Endodermal cell (in vitro differentiated cells): ENCODE measurements around the gene TBC1D16. TPM values are rescaled to one million over a fixed set of nuclear protein-coding genes. Genes with fewer than 3 reads are reported as not detected.

ENCODE experiments used
- DNase-seq: peaks from one replicate; pipeline ENCODE4 v3.0.0-alpha.2; 2017
- H3K27ac ChIP-seq: 2 replicates; pipeline ENCODE4 v1.5.1; 2013; ENCODE audit warnings: mild to moderate bottlenecking, low read depth, low read length, moderate library complexity
- H3K27me3 ChIP-seq: 2 replicates; pipeline ENCODE4 v1.6.1; 2013; ENCODE audit warnings: mild to moderate bottlenecking, low read length, moderate library complexity; ENCODE audit not compliant: insufficient read depth, control insufficient read depth, poor library complexity, severe bottlenecking
- H3K36me3 ChIP-seq: 2 replicates; pipeline ENCODE4 v1.7.0; 2013; ENCODE audit warnings: mild to moderate bottlenecking, low read length, moderate library complexity; ENCODE audit not compliant: control insufficient read depth, insufficient read depth
- H3K4me1 ChIP-seq: one replicate; pipeline ENCODE4 v1.7.0; 2013; ENCODE audit warnings: low read length; ENCODE audit not compliant: control insufficient read depth, insufficient read depth
- H3K4me3 ChIP-seq: 2 replicates; pipeline ENCODE4 v1.5.1; 2013; ENCODE audit warnings: mild to moderate bottlenecking, low read length, moderate library complexity
- H3K9ac ChIP-seq: 2 replicates; pipeline ENCODE4 v1.6.1; 2013; ENCODE audit warnings: mild to moderate bottlenecking, low read length, moderate library complexity; ENCODE audit not compliant: poor library complexity, severe bottlenecking; ENCODE audit errors: extremely low read depth
- H3K9me3 ChIP-seq: 2 replicates; pipeline ENCODE4 v1.6.1; 2013; ENCODE audit warnings: mild to moderate bottlenecking, low read length, moderate library complexity; ENCODE audit not compliant: control insufficient read depth
- H3K27ac Mint-ChIP-seq: 2 replicates; pipeline ENCODE4 v1.8.0; 2020; ENCODE audit warnings: mixed read lengths
- H3K27me3 Mint-ChIP-seq: 2 replicates; pipeline ENCODE4 v1.8.0; 2021; ENCODE audit warnings: mild to moderate bottlenecking, mixed read lengths; ENCODE audit not compliant: insufficient read depth
- H3K36me3 Mint-ChIP-seq: 2 replicates; pipeline ENCODE4 v1.8.0; 2020; ENCODE audit warnings: low read depth, mixed read lengths
- H3K4me1 Mint-ChIP-seq: 2 replicates; pipeline ENCODE4 v1.8.0; 2020; ENCODE audit warnings: mixed read lengths
- H3K4me3 Mint-ChIP-seq: 2 replicates; pipeline ENCODE4 v1.8.0; 2020; ENCODE audit warnings: mild to moderate bottlenecking, moderate library complexity, mixed read lengths
- H3K9me3 Mint-ChIP-seq: 2 replicates; pipeline ENCODE4 v1.8.0; 2020; ENCODE audit warnings: mild to moderate bottlenecking, mixed read lengths
- WGBS, 2 experiments: methylation state at CpG; one replicate each; pipeline versions ENCODE4 v1.1.5 to v1.1.7; 2013; ENCODE audit warnings: missing lambda C conversion rate in 2 of 2, mixed read lengths in 1 of 2; ENCODE audit not compliant: insufficient coverage in 1 of 2, insufficient read length in 1 of 2; 5-methylcytosine and 5-hydroxymethylcytosine counted together
- total RNA-seq, 2 donors: library from RNA; stranded (reverse); fragmentation: NEBNext Ultra II Directional in 1 of 2; extraction: Animal tissue kit (Norgen Biotek cat#: 25700) in 1 of 2; gene quantifications; 2 replicates in 1 of 2; 3 replicates in 1 of 2; pipeline ENCODE4 v1.2.1, GENCODE V29; 2021
- TF ChIP-seq, protein P1 (sequence below): fragments of 200-600 bp; sonication (generic); conservative IDR thresholded peaks from 2 replicates; pipeline ENCODE4 v1.5.0; 2021; ENCODE audit warnings: antibody characterized with exemption, mild to moderate bottlenecking

Gene TBC1D16
- total RNA-seq, 2 donors from 2014 or later: 88.2 to 116 TPM

DNA sequence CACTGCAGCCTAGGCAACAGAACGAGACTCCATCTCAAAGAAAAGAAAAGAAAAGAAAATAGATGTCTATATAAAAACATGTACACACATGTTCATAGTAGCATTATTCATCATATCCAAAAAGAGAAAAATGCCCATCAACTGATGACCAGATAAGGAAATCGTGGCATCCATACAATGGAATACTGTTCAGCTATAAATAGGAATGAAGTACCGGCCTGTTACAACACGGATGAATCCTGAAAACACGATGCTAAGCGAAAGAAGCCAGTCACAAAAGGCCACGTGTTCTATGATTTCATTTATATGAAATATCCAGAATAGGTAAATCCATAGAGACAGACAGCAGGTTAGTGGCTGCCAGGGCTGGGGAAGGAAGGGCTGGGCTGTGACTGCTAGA is 65.8 kb downstream of the TBC1D16 start:
- Histone ChIP-seq H3K27ac (no peak overlapping the region), H3K4me3 (no peak overlapping the region), H3K36me3 (no peaks in the 10 kb centered on the region), H3K4me1 (no peaks in the 10 kb centered on the region), H3K9me3 (no peaks in the 10 kb centered on the region), H3K9ac (no peak overlapping the region), H3K27me3 (no peaks in the 10 kb centered on the region)
- TF ChIP-seq, protein P1, sequence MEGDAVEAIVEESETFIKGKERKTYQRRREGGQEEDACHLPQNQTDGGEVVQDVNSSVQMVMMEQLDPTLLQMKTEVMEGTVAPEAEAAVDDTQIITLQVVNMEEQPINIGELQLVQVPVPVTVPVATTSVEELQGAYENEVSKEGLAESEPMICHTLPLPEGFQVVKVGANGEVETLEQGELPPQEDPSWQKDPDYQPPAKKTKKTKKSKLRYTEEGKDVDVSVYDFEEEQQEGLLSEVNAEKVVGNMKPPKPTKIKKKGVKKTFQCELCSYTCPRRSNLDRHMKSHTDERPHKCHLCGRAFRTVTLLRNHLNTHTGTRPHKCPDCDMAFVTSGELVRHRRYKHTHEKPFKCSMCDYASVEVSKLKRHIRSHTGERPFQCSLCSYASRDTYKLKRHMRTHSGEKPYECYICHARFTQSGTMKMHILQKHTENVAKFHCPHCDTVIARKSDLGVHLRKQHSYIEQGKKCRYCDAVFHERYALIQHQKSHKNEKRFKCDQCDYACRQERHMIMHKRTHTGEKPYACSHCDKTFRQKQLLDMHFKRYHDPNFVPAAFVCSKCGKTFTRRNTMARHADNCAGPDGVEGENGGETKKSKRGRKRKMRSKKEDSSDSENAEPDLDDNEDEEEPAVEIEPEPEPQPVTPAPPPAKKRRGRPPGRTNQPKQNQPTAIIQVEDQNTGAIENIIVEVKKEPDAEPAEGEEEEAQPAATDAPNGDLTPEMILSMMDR: no peak
- no peaks in the 10 kb centered on the region for H3K27me3 Mint-ChIP-seq
- peak; percentile 16 for DNase-seq
- peaks cover 8% of the 10 kb centered on the region for H3K4me1 Mint-ChIP-seq
- WGBS, 2 experiments: 92 to 97% methylated on average over 6 of the region's 7 CpGs
- H3K27ac Mint-ChIP-seq: no peak overlapping the region
- peaks cover 21% of the 10 kb centered on the region for H3K36me3 Mint-ChIP-seq
- no peaks in the 10 kb centered on the region for H3K9me3 Mint-ChIP-seq
- H3K4me3 Mint-ChIP-seq: no peak overlapping the region

GRCh38 chr17:79968116-79968515 is 67.6 kb downstream of the TBC1D16 start:
- no peak overlapping the region for H3K27ac Mint-ChIP-seq
- peak; percentile 41 for DNase-seq
- Histone ChIP-seq H3K27ac (no peak overlapping the region), H3K4me3 (no peak overlapping the region), H3K9me3 (no peaks in the 10 kb centered on the region), H3K36me3 (peaks cover 3% of the 10 kb centered on the region), H3K4me1 (no peaks in the 10 kb centered on the region), H3K9ac (no peak overlapping the region), H3K27me3 (no peaks in the 10 kb centered on the region)
- TF ChIP-seq, protein P1: no peak
- WGBS, 2 experiments: 80 to 90% methylated on average over 2 to 5 of the region's 5 CpGs
- H3K36me3 Mint-ChIP-seq: peaks cover 34% of the 10 kb centered on the region
- H3K4me1 Mint-ChIP-seq: peaks cover 2% of the 10 kb centered on the region
- peaks cover 4% of the 10 kb centered on the region for H3K9me3 Mint-ChIP-seq
- no peaks in the 10 kb centered on the region for H3K27me3 Mint-ChIP-seq
- H3K4me3 Mint-ChIP-seq: no peak overlapping the region

DNA sequence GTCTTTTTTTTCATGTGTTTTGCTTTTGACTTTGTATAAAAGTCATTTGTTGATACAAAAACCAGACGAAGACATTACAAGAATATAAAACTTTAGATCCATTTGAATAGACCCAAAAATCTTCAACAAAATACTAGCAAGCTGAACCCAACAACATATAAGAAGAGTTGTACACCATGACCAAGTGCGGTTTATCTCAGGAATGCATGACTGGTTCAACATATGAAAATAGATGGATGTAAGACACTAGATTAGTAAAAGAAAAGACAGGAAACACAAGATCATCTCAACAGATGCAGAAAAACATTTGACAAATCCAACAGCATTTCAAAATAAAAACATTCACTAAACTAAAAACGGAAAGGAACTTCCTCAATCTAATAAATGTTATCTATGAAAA is 69.0 kb downstream of the TBC1D16 start:
- Histone ChIP-seq H3K27me3 (no peaks in the 10 kb centered on the region), H3K36me3 (peaks cover 3% of the 10 kb centered on the region), H3K27ac (no peak overlapping the region), H3K4me3 (no peak overlapping the region), H3K9ac (no peak overlapping the region), H3K4me1 (no peaks in the 10 kb centered on the region), H3K9me3 (no peaks in the 10 kb centered on the region)
- TF ChIP-seq, protein P1: no peak
- WGBS, 2 experiments: 92 to 100% methylated on average over 1 to 3 of the region's 3 CpGs
- Mint-ChIP-seq H3K36me3 (peaks cover 33% of the 10 kb centered on the region), H3K4me3 (no peak overlapping the region), H3K4me1 (peaks cover 2% of the 10 kb centered on the region), H3K9me3 (peaks cover 10% of the 10 kb centered on the region), H3K27me3 (no peaks in the 10 kb centered on the region), H3K27ac (no peak overlapping the region)
- DNase-seq: no peak
